Activated T-helper 1 cell treated with anti-CD3 and anti-CD28 coated beads, Interleukin-12 subunit alpha, Interleukin-12 subunit beta, Interleukin-2, Interleukin-4 antibody, amounts not matched to agents 30 ng/mL and 10 ng/mL and 1 ng/mL, durations not matched to agents 14 hours and 24 hours and 36 hours (primary cell): Measurements from ENCODE around the gene ABL2. TPM values are rescaled to one million over a fixed set of nuclear protein-coding genes. Genes with fewer than 3 reads are reported as not detected.
A peak's percentile ranks its signal among the peaks of the same experiment; 100 is the strongest.

Experiments used
- DNase-seq: peaks from one replicate; pipeline ENCODE4 v3.0.0; 2021; ENCODE audit warnings: low spot score
- H3K27ac Mint-ChIP-seq: one replicate; pipeline ENCODE4 v1.8.0; 2021; ENCODE audit warnings: mild to moderate bottlenecking, mixed read lengths
- H3K27me3 Mint-ChIP-seq: one replicate; pipeline ENCODE4 v1.8.0; 2022; ENCODE audit warnings: mild to moderate bottlenecking, moderate library complexity, mixed read lengths; ENCODE audit not compliant: insufficient read depth
- H3K36me3 Mint-ChIP-seq: one replicate; pipeline ENCODE4 v1.8.0; 2021; ENCODE audit warnings: low read depth, mixed read lengths
- H3K4me1 Mint-ChIP-seq: one replicate; pipeline ENCODE4 v1.8.0; 2021; ENCODE audit warnings: low read depth, mixed read lengths
- H3K4me3 Mint-ChIP-seq: one replicate; pipeline ENCODE4 v1.8.0; 2021; ENCODE audit warnings: mild to moderate bottlenecking, moderate library complexity, mixed read lengths
- H3K9me3 Mint-ChIP-seq: one replicate; pipeline ENCODE4 v1.8.0; 2021; ENCODE audit warnings: mixed read lengths
- intact Hi-C: fragments of 100-400 bp; cut with micrococcal nuclease; formaldehyde crosslinking; loops from one replicate; pipeline ENCODE4 v1.15.1; 2024
- total RNA-seq: library from RNA; stranded (reverse); gene quantifications from 2 replicates; pipeline ENCODE4 v1.2.3, GENCODE V29; 2022

Gene ABL2
- total RNA-seq, 1 donor from 2014 or later = 9.5 TPM

DNA sequence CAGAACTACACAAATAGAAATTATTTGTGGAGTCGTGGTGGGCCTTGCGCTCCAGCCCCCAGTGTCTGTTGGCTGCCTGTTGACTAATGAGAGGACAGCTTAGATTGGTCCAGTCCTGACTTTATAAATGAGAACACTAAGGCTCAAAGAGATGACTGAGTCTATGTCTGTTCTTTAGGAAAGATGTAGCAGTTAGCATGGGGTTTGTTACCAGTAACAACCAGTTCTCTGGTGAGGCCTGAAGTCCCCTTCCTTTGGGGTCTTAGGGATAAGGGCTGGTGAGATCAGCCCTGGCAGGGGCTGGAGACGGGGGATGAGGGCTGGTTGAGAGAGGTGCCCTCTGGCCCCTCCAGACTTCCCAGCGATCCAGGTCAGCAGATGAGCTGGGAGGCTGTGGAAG is 138.6 kb downstream of the ABL2 start:
- intact Hi-C loops = no loop called here
- H3K36me3 Mint-ChIP-seq = peaks cover 32% of the 10 kb centered on the region

DNA sequence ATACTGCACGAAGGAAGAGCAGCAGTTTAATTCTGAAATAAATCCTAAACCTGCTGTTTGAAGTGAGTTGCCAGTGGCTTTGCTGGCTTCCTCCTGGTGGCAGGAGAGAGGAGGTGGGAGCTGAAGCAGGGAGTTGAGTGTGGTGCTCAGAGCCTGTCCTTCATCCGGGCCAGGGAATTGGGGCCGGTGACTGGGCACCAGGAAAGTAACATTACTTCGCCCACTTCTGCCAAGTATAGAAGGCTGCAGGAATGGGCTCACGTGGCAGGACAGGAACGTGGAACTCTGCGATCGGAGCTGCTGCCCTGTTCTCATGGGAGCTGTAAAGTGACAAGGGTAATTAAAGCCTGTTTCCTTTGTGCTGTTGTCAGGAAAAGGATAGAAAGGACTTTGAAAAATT is 139.0 kb downstream of the ABL2 start:
- Mint-ChIP-seq H3K36me3 (peaks cover 33% of the 10 kb centered on the region), H3K27me3 (no peaks in the 10 kb centered on the region), H3K4me1 (peaks cover 4% of the 10 kb centered on the region), H3K9me3 (no peaks in the 10 kb centered on the region), H3K4me3 (no peak overlapping the region), H3K27ac (no peak overlapping the region)
- intact Hi-C loops = no loop called here
- no peak for DNase-seq

More for the DNA sequence above, 138.6 kb downstream of the ABL2 start:
- no peak overlapping the region for H3K27ac Mint-ChIP-seq
- DNase-seq = no peak
- peaks cover 4% of the 10 kb centered on the region for H3K4me1 Mint-ChIP-seq
- no peaks in the 10 kb centered on the region for H3K9me3 Mint-ChIP-seq
- H3K27me3 Mint-ChIP-seq = no peaks in the 10 kb centered on the region
- H3K4me3 Mint-ChIP-seq = no peak overlapping the region

DNA sequence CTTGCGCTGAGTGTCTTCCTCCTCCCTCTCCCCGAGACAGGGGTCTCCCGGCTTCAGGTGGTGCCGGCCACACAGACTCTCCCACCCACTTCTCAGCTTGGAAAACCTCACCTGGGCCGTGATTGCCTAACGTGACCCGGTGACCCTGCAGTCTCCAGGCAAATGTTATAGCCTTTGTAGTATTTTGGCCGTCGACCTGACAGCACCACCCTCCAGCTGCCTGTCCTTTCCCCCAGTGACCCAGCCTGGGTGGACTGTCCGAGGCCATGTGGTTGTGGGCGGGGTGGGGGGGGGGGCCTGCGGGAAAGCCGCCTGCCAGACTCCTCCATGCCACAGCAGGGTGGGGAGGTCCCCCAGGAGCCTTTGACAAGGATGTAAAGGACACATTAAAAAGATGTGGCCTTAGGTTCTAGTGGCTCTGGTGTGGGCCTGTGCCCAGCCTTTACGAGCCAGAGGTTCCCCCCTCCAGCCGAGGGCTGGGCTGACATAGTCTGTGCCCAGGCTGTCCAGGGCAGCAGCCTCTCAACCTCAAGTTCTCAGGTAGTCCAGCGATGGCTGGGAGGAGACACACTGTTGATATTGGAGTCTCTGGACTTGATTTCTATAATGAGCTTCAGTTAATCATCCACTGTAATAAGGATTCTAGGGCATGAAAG is 139.5 kb downstream of the ABL2 start:
- Mint-ChIP-seq H3K4me3 (no peak overlapping the region), H3K27me3 (no peaks in the 10 kb centered on the region), H3K36me3 (peaks cover 35% of the 10 kb centered on the region), H3K9me3 (no peaks in the 10 kb centered on the region), H3K4me1 (peaks cover 4% of the 10 kb centered on the region), H3K27ac (no peak overlapping the region)
- DNase-seq = no peak
- intact Hi-C loops = loop anchor here (10.0 kb wide), 1 partner anchor 315 kb away; no protein-coding TSS in a partner anchor

DNA sequence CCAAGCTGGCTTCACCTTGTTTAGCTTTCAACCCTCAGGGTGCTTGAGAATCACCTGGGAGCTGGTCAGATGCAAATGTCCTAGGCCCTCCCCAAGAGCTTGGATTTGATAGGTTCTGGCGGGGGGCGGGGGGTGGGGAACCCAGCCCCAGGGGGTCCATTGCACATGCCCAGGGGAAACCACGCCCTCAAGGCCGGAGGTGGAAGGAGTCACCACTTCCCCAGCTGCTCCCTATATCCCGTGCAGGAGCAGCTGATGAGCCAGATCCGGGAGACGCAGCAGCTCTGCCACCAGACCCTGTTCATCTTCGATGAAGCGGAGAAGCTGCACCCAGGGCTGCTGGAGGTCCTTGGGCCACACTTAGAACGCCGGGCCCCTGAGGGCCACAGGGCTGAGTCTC is 141.8 kb downstream of the ABL2 start:
- Mint-ChIP-seq H3K27me3 (no peaks in the 10 kb centered on the region), H3K4me3 (no peak overlapping the region), H3K9me3 (no peaks in the 10 kb centered on the region), H3K4me1 (peaks cover 18% of the 10 kb centered on the region), H3K36me3 (peaks cover 21% of the 10 kb centered on the region), H3K27ac (no peak overlapping the region)
- DNase-seq = no peak
- intact Hi-C loops = loop anchor here (10.0 kb wide), 1 partner anchor 313 kb away; no protein-coding TSS in a partner anchor

DNA sequence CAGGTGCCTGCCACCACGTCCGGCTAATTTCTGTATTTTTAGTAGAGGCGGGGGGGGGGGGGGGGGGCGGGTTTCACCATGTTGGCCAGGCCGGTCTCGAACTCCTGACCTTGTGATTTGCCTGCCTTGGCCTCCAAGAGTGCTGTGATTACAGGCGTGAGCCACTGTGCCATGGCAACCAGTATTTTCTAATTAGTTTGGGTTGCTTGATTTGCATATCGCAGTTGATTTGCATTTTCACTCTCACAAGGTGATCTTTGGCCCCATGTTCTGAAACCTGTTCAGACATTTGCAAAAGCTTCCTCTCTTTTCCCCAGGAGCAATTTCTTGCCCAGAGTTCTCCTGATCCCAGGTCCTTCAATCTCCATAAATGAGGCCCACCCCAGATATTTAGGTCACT is 145.9 kb downstream of the ABL2 start:
- H3K4me3 Mint-ChIP-seq = peak overlapping the region; percentile 99
- H3K36me3 Mint-ChIP-seq = peaks cover 10% of the 10 kb centered on the region
- H3K9me3 Mint-ChIP-seq = no peaks in the 10 kb centered on the region
- no peak for DNase-seq
- H3K4me1 Mint-ChIP-seq = peaks cover 39% of the 10 kb centered on the region
- H3K27me3 Mint-ChIP-seq = no peaks in the 10 kb centered on the region
- intact Hi-C loops = loop anchor here (2.0 to 10.0 kb wide), 3 partner anchors 309 to 541 kb away; partner anchors contain the start of gene RALGPS2
- peak overlapping the region; percentile 99 for H3K27ac Mint-ChIP-seq

DNA sequence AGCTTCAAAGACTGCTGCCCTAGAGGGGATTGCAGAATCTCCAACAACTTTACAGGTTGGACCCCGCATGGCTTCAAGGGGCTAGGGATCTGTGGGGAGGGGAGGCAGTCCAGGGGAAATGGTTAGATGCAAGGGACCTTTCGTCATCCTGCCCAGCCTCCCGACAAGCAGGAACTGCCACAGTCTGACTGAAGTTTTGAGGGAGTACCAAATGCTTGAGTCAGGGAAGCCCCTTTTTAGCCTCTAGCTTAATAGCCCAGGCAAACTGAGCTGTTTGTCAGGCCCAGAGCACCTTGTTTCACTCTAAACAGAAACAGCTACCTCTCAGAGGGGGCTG is 146.5 kb downstream of the ABL2 start:
- DNase-seq = peak; percentile 20
- intact Hi-C loops = loop anchor here (2.0 to 10.0 kb wide), 3 partner anchors 308 to 540 kb away; partner anchors contain the start of gene RALGPS2
- Mint-ChIP-seq H3K27ac (peak overlapping the region; percentile 99), H3K36me3 (peaks cover 9% of the 10 kb centered on the region), H3K4me3 (peak overlapping the region; percentile 99), H3K4me1 (peaks cover 39% of the 10 kb centered on the region), H3K9me3 (no peaks in the 10 kb centered on the region), H3K27me3 (no peaks in the 10 kb centered on the region)

DNA sequence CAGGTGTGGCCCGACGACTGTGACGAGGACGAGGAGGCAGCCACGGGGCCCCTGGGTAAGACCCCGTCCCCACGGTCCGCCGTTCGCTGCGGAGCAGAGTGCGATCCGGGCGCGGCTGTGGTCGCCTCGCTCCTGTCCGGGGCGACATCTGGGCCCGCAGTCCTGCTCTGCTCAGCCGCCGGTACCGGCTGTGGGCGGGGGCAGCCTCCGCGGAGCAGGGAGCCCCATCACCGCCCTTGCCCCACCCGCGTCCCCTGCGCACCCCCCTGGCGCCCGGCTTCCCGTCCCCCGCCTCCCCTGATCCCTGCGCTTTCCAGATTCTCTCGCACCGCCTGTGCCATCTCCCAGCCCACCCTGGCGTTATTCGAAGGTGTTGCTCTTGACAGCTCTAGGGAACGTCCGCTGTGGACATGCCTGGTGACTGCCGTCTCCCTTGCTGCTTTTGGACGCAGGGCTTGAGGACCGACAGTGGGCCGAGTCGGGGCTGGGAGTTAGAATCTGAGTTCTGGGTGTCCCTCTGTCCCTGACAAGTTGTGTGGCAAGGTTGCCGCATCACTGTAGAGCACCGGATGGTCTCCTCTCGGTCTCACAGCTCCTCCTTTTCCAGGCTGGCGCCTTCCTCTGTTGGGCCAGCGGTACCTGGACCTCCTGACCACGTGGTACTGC is 147.0 kb downstream of the ABL2 start:
- H3K36me3 Mint-ChIP-seq = peaks cover 9% of the 10 kb centered on the region
- DNase-seq = peak; percentile 12
- no peaks in the 10 kb centered on the region for H3K9me3 Mint-ChIP-seq
- peak overlapping the region; percentile 99 for H3K27ac Mint-ChIP-seq
- no peaks in the 10 kb centered on the region for H3K27me3 Mint-ChIP-seq
- peaks cover 39% of the 10 kb centered on the region for H3K4me1 Mint-ChIP-seq
- intact Hi-C loops = loop anchor here (2.0 to 10.0 kb wide), 3 partner anchors 308 to 540 kb away; partner anchors contain the start of gene RALGPS2
- H3K4me3 Mint-ChIP-seq = peak overlapping the region; percentile 99

DNA sequence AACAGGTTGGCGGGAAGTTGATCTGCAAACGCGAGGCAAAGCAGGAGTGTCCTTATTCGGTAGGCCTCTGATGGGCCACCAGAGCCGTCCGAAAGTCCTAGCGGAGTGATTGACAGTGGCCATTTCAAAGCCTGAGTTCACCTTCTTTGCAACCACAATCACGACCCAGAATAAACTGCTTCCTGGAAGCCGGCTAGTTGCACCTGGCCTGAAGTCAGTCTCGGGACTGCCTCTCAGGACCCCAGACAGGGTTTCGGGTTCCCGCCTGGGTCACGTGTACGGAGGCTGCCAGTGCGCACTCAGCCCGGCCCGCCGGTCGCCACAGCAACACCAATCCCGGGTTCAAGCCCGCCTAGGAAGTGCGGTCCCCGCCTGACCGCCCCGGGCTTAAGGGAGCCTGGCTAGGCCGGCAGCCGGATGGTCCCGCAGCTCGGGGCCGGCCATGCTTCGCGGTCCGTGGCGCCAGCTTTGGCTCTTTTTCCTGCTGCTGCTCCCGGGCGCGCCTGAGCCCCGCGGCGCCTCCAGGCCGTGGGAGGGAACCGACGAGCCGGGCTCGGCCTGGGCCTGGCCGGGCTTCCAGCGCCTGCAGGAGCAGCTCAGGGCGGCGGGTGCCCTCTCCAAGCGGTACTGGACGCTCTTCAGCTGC is 147.7 kb downstream of the ABL2 start, which contains the start of gene TOR3A:
TOR3A (plus strand) TSS at position 384 of the 646 bp plus-strand sequence; CDS start at position 443, 59 bp downstream.
- Mint-ChIP-seq H3K4me1 (peaks cover 37% of the 10 kb centered on the region), H3K36me3 (peaks cover 9% of the 10 kb centered on the region), H3K4me3 (peak within 1 kb of the TSS; percentile 99), H3K27me3 (no peaks in the 10 kb centered on the region), H3K9me3 (no peaks in the 10 kb centered on the region), H3K27ac (peak within 1 kb of the TSS; percentile 99)
- intact Hi-C loops = loop anchor here (1.0 to 10.0 kb wide), 11 partner anchors 39 to 539 kb away; partner anchors contain the start of genes FAM20B, RALGPS2 and SOAT1
- peak; percentile 77 for DNase-seq

DNA sequence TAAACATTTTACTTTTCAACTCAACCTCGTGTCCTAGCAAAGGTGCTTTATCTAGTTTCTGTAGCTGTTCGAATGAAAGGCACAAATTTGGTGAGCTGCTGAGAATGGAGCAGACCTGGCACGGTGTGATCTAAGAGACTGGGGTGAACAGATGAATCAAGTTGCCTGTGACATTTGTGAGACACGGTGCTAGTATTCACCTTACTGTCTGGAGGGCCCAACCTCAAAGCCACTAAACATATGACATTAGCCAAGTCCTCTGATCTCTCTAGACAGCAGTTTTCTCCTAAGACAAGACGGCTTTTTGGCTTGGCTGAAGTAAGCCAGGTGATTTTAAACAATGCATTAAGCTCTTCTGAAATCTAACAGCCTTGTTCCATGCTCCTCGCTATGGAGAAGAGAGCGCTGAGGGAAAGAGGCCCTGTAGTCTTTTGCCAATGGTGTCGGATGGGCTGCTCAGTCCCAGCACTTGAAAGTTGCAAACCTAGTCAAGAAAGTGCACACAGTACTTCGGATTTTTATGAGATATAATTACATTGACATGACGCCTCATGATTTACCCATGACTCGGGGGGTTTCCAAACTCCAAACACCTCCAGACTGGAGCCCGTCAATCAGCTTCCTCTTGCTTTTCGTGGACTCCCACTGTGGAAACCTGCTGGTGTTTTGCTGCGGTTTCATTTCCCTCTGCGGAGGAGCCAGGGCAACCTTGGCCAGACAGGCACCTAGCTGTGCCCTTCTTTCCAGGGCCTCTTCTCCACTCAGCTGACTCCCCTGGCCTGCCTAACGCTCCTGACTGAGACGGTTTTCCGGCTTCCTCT is 148.4 kb downstream of the ABL2 start:
- peak; percentile 9 for DNase-seq
- Mint-ChIP-seq H3K4me1 (peaks cover 34% of the 10 kb centered on the region), H3K27ac (peak overlapping the region; percentile 94), H3K9me3 (no peaks in the 10 kb centered on the region), H3K36me3 (peaks cover 7% of the 10 kb centered on the region), H3K4me3 (peak overlapping the region; percentile 99), H3K27me3 (no peaks in the 10 kb centered on the region)
- intact Hi-C loops = loop anchor here (1.0 to 10.0 kb wide), 9 partner anchors 40 to 306 kb away; partner anchors contain the start of genes FAM20B and SOAT1

DNA sequence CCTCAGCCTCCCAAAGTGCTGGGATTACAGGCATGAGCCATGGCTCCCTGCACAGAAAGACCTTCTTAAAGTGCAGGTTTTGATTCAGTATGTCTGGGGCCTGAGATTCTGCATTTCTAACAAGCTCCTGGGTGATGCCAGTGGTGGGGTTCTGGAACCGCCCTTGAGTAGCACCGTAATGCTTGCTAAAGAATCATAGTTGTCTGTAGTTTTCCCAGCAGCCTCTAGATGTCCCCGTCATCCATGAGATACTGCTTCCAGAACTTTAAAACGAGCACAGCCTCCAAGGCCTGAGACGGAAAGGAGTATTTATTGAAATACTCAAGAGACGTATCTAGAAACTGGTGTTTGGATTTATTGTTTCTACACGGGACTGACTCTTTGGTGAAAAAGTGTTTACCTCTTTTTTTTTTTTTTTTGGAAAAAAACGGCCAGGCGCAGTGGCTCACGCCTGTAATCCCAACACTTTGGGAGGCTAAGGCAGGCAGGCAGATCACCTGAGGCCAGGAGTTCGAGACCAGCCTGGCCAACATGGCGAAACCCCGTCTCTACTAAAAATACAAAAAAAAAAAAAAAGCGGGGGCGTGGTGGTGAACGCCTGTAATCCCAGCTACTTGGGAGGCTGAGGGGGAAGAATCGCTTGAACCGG is 150.2 kb downstream of the ABL2 start:
- peaks cover 30% of the 10 kb centered on the region for H3K4me1 Mint-ChIP-seq
- no peaks in the 10 kb centered on the region for H3K27me3 Mint-ChIP-seq
- DNase-seq = peak; percentile 28
- peaks cover 3% of the 10 kb centered on the region for H3K36me3 Mint-ChIP-seq
- no peaks in the 10 kb centered on the region for H3K9me3 Mint-ChIP-seq
- intact Hi-C loops = loop anchor here (1.0 to 2.0 kb wide), 5 partner anchors 115 to 736 kb away; no protein-coding TSS in a partner anchor
- peak overlapping the region; percentile 3 for H3K27ac Mint-ChIP-seq
- H3K4me3 Mint-ChIP-seq = no peak overlapping the region

DNA sequence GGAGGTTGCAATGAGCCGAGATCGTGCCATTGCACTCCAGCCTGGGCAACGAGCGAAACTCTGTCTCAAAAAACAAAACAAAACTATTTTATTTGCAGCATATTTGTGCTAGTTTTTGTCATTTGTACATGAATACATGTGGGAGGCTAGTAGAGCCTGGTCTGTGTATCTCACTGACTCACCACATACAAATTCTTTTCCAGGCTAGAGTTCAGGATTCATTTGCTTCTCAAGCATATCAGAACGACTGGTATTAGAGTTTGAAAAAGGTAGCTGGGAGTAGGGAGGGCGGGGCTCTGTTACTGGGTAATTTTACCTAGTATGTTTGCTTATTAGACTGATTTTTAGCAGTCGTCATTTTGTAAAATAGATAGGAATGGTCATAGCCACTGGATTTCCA is 152.1 kb downstream of the ABL2 start:
- Mint-ChIP-seq H3K4me1 (peaks cover 19% of the 10 kb centered on the region), H3K9me3 (no peaks in the 10 kb centered on the region), H3K27ac (no peak overlapping the region), H3K36me3 (peaks cover 4% of the 10 kb centered on the region), H3K27me3 (no peaks in the 10 kb centered on the region), H3K4me3 (no peak overlapping the region)
- no peak for DNase-seq
- intact Hi-C loops = no loop called here

DNA sequence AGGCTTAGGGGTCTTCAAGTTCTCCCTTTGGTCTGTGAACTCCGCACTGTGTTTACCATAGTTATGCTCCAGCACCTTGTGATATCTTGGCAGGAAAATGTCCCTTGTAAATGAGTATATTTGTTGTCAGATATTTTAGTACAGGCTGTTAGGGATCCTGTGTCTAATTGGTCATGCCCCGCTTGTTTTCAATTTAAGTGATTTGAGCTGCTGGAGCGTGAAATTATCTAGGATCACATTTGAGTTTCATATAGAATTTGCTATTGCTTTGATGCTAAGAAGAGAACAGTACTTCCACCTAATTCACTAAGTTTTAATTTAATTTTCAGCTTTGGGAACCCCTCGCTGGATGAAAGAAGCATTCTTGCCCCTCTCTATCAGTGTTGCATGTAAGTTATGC is 163.0 kb downstream of the ABL2 start:
- Mint-ChIP-seq H3K36me3 (peaks cover 14% of the 10 kb centered on the region), H3K4me1 (no peaks in the 10 kb centered on the region), H3K27ac (no peak overlapping the region), H3K9me3 (no peaks in the 10 kb centered on the region), H3K27me3 (no peaks in the 10 kb centered on the region), H3K4me3 (no peak overlapping the region)
- intact Hi-C loops = no loop called here
- DNase-seq = no peak
